Stimulated activated CD4-positive, alpha-beta T cell treated with anti-CD3 and anti-CD28 coated beads, Interleukin-12 subunit alpha, Interleukin-12 subunit beta, amount 100 ng/mL, for 24 hours (primary cell): ENCODE data around the gene SACS.

Source experiments
- DNase-seq, 2 experiments: peaks; one replicate each; pipeline ENCODE4 v3.0.0-alpha.2; 2020; ENCODE audit warnings: low read depth in 2 of 2

Gene SACS, protein sequence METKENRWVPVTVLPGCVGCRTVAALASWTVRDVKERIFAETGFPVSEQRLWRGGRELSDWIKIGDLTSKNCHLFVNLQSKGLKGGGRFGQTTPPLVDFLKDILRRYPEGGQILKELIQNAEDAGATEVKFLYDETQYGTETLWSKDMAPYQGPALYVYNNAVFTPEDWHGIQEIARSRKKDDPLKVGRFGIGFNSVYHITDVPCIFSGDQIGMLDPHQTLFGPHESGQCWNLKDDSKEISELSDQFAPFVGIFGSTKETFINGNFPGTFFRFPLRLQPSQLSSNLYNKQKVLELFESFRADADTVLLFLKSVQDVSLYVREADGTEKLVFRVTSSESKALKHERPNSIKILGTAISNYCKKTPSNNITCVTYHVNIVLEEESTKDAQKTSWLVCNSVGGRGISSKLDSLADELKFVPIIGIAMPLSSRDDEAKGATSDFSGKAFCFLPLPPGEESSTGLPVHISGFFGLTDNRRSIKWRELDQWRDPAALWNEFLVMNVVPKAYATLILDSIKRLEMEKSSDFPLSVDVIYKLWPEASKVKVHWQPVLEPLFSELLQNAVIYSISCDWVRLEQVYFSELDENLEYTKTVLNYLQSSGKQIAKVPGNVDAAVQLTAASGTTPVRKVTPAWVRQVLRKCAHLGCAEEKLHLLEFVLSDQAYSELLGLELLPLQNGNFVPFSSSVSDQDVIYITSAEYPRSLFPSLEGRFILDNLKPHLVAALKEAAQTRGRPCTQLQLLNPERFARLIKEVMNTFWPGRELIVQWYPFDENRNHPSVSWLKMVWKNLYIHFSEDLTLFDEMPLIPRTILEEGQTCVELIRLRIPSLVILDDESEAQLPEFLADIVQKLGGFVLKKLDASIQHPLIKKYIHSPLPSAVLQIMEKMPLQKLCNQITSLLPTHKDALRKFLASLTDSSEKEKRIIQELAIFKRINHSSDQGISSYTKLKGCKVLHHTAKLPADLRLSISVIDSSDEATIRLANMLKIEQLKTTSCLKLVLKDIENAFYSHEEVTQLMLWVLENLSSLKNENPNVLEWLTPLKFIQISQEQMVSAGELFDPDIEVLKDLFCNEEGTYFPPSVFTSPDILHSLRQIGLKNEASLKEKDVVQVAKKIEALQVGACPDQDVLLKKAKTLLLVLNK (N-terminal part only)

GRCh38 chr13:23433171-23434153 lies at the start of gene SACS:
TSS of gene SACS (minus strand) at chr13:23433702. CDS start at chr13:23411239, 22,463 bp downstream.
- DNase-seq: no peak

DNA sequence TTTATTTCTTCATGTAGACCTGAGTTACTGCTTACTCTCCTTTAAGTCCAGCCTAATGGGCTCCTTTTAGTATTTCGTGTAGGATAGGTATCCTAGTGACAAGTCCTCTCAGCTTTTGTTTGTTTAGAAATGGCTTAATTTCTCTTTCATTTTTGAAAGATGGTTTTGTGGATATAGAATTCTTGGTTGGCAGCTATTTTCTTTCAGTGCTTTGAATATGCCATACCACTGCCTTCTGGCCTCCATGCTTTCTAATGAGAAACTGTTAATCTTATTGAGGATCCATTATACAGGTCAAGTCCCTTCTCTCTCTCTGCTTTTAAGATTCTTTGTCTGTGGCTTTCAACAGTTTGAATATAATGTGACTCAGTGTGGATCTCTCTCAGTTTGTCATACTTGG lies 46.8 kb upstream of the SACS start:
- no peak for DNase-seq

DNA sequence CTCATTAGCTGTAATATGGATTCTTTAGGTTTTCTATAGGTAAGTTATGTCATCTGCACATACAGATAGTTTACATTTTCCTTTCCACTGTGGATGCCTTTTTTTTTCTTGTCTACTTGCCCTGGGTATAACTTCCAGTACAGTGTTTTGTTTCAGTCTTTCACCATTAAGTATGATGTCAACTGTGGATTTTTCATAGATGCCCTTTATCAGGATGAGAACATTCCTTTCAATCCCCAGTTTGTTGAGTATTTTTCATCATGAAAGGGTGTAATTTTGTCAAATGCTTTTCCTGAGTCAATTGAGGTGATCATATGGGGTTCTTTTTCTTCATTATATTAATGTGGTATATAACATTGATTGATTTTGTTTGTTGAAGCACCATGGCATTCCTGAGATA lies 43.6 kb upstream of the SACS start:
- DNase-seq: no peak

GRCh38 chr13:23473221-23473620 lies 39.7 kb upstream of the SACS start:
- no peak for DNase-seq

DNA sequence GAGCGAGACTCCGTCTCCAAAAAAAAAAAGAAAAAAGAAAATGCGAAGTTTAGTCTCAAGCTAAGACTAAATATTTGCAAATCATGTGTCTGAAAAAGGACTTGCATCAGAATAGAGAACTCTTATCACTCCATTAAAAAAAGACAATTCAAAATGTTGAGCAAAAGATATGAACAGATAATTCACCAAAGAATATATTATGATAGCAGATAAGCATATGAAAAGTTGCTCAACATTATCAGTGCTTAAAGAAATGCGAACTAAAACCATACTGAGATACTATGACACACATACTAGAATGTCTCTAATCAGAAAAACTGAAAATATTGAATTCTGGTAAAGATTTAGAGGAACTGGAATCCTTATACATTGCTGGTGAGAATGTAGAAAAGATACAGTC lies 38.7 kb upstream of the SACS start:
- DNase-seq: no peak

- DNase-seq: no peak
Observed at GRCh38 chr13:23470790-23471614, 37.5 kb upstream of the SACS start.

DNA sequence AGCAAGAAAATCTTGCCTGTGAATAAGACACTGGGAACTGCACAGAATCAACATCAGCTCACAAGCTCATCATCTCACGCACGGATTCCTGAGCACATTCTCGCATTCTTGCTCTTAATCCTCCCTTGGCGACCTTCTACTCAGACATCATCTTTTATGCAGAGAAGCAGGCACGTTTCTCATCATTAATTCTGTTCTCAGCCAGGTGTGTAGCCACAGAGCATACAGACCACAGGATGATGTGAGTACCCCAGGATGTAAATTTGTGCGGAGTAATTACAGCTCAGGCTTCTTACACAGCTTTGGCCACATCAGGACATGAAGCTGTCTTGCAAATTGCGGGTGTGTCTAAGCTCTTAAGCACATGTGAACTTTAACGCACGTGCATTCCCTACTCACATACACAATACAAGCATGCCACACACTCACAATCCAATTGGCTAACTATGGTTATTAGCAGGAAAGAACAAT lies 36.5 kb upstream of the SACS start:
- no peak for DNase-seq

- no peak for DNase-seq
Observed at GRCh38 chr13:23468811-23469210, 35.3 kb upstream of the SACS start.

- DNase-seq: no peak
Observed at GRCh38 chr13:23467932-23468278, 34.4 kb upstream of the SACS start.

- DNase-seq: no peak
Observed at GRCh38 chr13:23467048-23467931, 33.8 kb upstream of the SACS start.

DNA sequence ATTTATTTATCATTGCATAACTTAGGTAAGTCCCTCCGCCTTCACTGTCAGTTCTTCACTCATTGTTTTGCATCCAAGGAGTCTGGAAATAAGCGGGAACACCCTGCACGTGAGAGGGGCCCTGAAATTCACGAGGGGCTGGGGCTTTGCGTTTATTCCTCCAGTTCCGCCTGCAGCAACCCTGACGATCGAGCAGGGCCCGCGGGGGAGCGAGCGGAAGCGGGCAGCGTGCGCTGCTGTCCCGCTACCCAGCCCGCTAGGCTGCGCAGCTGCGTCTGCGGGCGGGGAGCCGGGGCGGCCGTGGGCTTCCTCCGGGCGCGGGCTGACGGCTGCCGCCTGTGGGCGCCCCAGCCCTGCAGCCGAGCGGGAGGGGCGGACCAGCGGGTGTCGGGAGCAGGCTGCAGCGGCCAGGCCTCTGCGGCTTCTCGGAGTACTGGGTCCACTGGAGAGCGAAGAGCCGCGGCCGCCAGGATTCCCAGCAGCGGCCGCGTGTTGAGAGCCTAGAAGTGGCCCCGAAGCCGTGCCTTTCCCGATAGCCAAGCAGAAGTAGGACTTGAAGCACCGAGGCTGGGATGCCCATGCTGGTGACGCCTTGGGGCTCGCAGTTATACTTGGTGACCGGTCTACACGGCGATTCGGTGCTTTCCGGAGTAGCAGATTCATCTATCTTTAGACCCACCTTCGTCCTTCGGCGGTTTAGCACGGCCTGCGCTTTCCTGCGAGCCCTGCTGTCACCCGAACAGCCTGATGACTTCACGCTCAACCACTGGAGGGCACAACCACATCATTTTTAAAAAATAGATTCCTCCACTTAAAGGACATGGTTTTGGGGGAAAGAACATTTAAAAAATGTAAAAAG lies 32.9 kb upstream of the SACS start:
- DNase-seq: peak; percentile 36 to 56

GRCh38 chr13:23463661-23464060 lies 30.2 kb upstream of the SACS start:
- no peak for DNase-seq

- DNase-seq: no peak
Observed at GRCh38 chr13:23462815-23463559, 29.5 kb upstream of the SACS start.

DNA sequence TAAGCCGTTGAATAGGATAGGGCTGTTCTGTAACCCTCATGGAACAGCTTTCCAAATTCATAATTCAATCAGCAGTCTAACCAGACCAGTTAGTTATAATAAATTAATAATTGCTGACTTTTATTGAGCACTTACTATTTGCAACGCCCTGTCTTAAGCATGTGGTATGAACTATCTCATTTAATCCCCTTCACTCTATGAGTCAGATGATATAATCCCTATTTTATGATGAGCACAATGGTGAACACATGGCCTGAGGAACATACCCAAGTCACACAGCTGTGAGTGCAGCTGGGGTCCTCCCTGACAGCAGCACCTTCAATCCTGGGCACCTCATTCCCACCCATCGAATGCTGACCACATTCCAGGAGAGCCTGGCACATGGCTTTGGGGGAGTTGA lies 28.0 kb upstream of the SACS start:
- DNase-seq: no peak

- DNase-seq: no peak
Observed at GRCh38 chr13:23460921-23461320, 27.4 kb upstream of the SACS start.

GRCh38 chr13:23460309-23460708 lies 26.8 kb upstream of the SACS start:
- DNase-seq: no peak

GRCh38 chr13:23458989-23459388 lies 25.5 kb upstream of the SACS start:
- DNase-seq: no peak
